Fibroblast of skin of left quadriceps (primary cell): ENCODE data around the gene PLIN1.

ENCODE experiments used
- DNase-seq, 2 experiments: peaks; one replicate each; pipeline ENCODE4 v3.0.0-alpha.2; 2013; ENCODE audit warnings: low read depth in 2 of 2

Gene PLIN1

GRCh38 chr15:89652666-89653065 lies 26.5 kb downstream of the PLIN1 start:
- no peak for DNase-seq

GRCh38 chr15:89652131-89652530 lies 27.0 kb downstream of the PLIN1 start:
- no peak for DNase-seq

GRCh38 chr15:89649716-89650115 lies 29.5 kb downstream of the PLIN1 start:
- DNase-seq: no peak

- no peak for DNase-seq
Measured at GRCh38 chr15:89649013-89649625, 30.0 kb downstream of the PLIN1 start.

GRCh38 chr15:89648106-89649012 lies 30.8 kb downstream of the PLIN1 start:
- DNase-seq: no peak

GRCh38 chr15:89647191-89647851 lies 31.8 kb downstream of the PLIN1 start:
- DNase-seq: no peak

GRCh38 chr15:89646416-89647141 lies 32.6 kb downstream of the PLIN1 start:
- no peak for DNase-seq

- no peak for DNase-seq
Measured at GRCh38 chr15:89645680-89646079, 33.5 kb downstream of the PLIN1 start.

- no peak for DNase-seq
Measured at GRCh38 chr15:89642106-89642505, 37.1 kb downstream of the PLIN1 start.

- DNase-seq: no peak
Measured at GRCh38 chr15:89641053-89641452, 38.1 kb downstream of the PLIN1 start.

- no peak for DNase-seq
Measured at GRCh38 chr15:89640245-89640644, 38.9 kb downstream of the PLIN1 start.

GRCh38 chr15:89633585-89633984 lies 45.6 kb downstream of the PLIN1 start:
- no peak for DNase-seq

GRCh38 chr15:89632563-89633430 lies 46.4 kb downstream of the PLIN1 start:
- no peak for DNase-seq

- no peak for DNase-seq
Measured at GRCh38 chr15:89631902-89632264, 47.3 kb downstream of the PLIN1 start.

- DNase-seq: no peak
Measured at GRCh38 chr15:89630974-89631901, 47.9 kb downstream of the PLIN1 start.

GRCh38 chr15:89630260-89630659 lies 48.9 kb downstream of the PLIN1 start:
- no peak for DNase-seq

- DNase-seq: no peak
Measured at GRCh38 chr15:89629829-89630228, 49.3 kb downstream of the PLIN1 start.

GRCh38 chr15:89628806-89629715 lies 50.1 kb downstream of the PLIN1 start:
- DNase-seq: no peak

- no peak for DNase-seq
Measured at GRCh38 chr15:89628301-89628700, 50.9 kb downstream of the PLIN1 start.
